Astrocyte (in vitro differentiated cells and primary cell): ENCODE data around the gene KRTAP19-4.

Experiments used
- EZH2 ChIP-seq: IDR thresholded peaks from 2 replicates; pipeline ENCODE4 v1.6.1; 2012; ENCODE audit warnings: mild to moderate bottlenecking, low read length, inconsistent platforms; ENCODE audit not compliant: insufficient read depth
- TF ChIP-seq, protein P1 (sequence below): IDR thresholded peaks from 2 replicates; pipeline ENCODE4 v1.5.1; 2011; ENCODE audit warnings: low read depth, mild to moderate bottlenecking, inconsistent platforms, low read length, moderate library complexity; ENCODE audit not compliant: insufficient read depth

DNA sequence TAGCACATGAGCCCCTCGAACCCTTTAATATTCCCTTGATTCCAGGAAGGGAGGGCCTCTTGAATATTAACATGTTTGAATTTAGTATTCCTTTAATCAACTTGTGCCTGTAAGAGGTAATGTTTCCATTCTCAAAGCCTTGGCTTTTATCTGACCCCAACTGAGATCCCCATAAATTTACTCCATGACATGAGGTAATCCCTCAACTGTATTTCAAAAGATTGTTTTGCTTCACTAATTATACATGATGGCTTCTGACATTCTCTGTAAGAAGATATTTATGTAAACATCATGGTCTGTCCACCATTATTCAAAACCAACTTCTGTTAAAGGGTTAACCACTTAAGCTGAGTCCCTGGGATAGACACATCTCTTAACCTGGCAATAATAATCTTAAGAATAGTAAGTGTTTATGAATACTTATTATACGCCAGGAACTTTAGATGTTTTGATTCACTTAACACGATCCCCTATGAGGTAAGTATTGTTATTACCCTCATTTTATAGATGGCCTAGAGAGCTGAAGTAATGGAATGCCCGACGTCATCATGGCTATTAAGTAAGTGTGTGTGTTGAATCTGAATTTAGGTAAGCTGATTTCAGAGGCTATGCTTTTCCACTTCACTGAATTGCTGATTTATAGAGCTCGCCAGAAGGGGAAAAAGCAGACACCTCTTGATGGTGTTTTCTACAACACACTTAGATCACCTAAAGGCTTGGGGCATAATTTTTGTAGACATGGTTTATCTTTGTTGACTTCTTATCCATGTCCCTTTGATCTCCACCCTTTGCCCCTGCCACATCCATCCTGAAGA is 27.9 kb downstream of the KRTAP19-4 start:
- TF ChIP-seq, protein P1, sequence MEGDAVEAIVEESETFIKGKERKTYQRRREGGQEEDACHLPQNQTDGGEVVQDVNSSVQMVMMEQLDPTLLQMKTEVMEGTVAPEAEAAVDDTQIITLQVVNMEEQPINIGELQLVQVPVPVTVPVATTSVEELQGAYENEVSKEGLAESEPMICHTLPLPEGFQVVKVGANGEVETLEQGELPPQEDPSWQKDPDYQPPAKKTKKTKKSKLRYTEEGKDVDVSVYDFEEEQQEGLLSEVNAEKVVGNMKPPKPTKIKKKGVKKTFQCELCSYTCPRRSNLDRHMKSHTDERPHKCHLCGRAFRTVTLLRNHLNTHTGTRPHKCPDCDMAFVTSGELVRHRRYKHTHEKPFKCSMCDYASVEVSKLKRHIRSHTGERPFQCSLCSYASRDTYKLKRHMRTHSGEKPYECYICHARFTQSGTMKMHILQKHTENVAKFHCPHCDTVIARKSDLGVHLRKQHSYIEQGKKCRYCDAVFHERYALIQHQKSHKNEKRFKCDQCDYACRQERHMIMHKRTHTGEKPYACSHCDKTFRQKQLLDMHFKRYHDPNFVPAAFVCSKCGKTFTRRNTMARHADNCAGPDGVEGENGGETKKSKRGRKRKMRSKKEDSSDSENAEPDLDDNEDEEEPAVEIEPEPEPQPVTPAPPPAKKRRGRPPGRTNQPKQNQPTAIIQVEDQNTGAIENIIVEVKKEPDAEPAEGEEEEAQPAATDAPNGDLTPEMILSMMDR = no peak
- TF ChIP-seq EZH2 = no peak
